IPS DF 4.7 (cell line): ENCODE results near the gene TBCD.

Experiments
- DNase-seq: peaks from one replicate; pipeline ENCODE4 v3.0.0-alpha.2; 2013; ENCODE audit warnings: low spot score; ENCODE audit errors: extremely low read depth

TBCD gene

GRCh38 chr17:82993005-82993404 is 241.1 kb downstream of the TBCD start:
- DNase-seq, result no peak
